Epidermal melanocyte (primary cell): ENCODE measurements around the gene POR.
"Not testable (repeated sequence)": the region's sequence is repeated elsewhere in the genome, so short reads cannot be mapped to it uniquely, and the experiment has no call there.

ENCODE experiments used
- DNase-seq: peaks from one replicate; pipeline ENCODE4 v3.0.0; 2011; ENCODE audit warnings: low spot score; ENCODE audit not compliant: insufficient read length

Gene POR

DNA sequence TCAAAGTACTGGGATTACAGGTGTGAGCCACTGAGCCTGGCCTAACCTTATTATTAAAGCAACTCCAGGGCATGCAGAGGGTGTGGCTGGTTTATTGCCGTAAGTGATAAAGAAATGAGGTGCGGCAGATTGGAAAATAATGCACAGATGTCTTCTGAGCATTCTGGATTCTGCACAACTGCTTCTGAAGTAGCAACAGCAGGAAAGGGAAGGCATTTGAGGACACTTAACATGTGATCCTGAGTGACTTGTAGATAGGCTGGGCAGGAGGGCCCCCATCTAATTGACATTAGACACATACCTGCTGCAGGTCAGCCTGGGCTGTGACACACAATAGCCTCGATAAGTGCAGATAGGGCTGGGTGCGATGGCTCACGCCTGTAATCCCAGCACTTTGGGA lies 30.5 kb upstream of the POR start:
- DNase-seq: no peak

DNA sequence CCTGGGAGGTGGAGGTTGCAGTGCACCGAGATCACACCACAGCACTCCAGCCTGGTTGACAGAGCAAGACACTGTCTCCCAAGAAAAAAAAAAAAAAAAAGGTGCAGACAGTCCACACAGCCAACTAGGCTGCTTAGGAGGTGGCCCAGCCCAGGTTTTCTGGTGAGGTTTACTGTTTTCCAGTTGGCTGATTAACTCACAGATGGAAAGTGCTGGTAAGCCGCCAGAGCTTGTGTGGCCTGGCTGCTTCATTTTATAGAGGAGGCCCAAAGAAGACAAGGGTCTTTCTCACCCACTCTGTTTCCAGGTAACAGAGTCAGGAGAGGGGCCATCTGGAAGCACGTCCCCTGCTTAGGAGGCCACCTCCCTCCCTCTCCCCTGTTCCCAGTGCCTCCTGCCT lies 29.9 kb upstream of the POR start:
- DNase-seq: no peak

DNA sequence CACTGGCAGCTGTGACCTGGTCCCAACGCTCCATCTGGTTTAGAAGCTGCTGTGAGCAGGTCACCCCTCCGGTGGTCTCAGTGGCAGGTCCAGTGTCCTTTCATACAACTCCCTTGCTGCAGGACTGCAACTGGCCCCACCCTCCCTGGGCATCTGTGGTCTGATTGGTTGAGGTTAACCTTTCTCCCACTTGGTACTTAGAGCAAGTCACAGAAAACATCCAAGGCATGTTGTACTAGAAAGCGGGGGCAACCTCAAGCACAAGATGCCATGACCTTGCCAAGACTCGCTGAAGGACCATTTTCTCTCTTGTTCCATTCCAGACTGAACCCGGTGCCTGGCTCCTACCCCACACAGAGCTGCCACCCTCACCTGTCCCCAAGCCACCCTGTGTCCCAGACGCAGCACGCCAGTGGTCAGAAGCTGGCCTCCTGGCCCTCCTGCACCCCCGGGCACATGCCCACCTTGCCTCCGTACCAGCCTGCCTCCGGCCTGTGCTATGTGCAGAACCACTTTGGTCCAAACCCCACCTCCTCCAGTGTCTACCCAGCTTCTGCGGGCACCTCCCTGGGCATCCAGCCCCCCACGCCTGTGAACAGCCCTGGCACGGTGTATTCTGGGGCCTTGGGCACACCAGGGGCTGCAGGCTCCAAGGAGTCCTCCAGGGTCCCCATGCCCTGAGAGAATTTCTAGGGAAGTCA lies 27.1 kb upstream of the POR start:
- DNase-seq: no peak

DNA sequence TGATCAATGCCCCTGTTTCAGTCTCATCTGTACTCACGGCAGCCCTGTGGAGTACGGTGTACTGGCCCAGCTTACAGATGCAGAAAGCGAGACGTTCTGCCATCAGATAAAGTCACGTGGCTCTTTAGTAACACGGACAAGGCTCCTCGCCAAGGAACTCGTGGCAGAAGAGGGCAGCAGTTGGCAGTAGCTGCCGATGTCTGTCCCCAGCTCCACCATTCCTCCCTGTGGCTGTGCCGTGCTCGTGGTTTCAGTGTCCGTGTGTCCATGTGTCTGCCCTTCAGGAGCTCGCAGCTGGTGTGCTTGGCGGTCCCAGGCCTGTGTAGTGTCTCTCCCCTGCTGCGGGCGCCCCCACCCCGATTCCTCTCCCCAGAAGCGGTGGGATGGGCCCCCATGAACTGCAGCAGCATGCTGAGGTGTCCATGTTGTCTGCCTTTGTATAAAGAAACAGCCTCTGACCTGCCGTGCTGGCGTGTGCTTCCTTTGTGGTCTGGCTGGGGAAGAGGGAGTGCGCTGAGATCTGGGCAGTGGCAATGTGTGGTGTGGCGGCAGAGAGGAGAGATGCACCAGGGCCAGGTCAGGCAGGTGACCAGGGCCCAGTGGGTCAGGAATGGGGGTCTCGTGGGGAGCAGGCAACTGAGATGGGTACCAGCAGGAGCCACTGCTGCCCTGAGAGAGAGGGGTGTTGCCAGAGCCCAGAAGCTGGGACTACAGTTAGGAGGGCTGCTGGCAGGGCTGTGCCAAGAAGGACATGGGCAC lies 26.3 kb upstream of the POR start:
- DNase-seq: no peak

GRCh38 chr7:75889223-75889825 lies 25.6 kb upstream of the POR start:
- no peak for DNase-seq

GRCh38 chr7:75889826-75890225 lies 25.1 kb upstream of the POR start:
- no peak for DNase-seq

DNA sequence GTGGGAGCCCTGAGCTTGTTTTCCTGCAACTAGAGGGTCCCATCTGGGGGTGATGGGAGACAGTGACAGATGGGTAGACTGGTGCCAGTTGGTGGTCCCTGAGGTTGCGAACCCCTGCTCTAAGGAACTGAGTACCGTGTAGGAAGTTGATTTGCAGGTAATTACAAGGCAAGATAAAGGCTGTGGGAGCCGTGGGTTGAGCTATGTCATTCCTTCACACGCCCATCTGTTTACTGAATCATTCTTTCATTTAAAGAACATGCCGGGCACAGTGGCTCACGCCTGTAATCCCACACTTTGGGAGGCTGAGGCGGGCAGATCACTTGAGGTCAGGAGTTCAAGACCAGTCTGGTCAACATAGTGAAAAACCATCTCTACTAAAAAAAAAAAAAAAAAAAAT lies 23.7 kb upstream of the POR start:
- not testable (repeated sequence) for DNase-seq

DNA sequence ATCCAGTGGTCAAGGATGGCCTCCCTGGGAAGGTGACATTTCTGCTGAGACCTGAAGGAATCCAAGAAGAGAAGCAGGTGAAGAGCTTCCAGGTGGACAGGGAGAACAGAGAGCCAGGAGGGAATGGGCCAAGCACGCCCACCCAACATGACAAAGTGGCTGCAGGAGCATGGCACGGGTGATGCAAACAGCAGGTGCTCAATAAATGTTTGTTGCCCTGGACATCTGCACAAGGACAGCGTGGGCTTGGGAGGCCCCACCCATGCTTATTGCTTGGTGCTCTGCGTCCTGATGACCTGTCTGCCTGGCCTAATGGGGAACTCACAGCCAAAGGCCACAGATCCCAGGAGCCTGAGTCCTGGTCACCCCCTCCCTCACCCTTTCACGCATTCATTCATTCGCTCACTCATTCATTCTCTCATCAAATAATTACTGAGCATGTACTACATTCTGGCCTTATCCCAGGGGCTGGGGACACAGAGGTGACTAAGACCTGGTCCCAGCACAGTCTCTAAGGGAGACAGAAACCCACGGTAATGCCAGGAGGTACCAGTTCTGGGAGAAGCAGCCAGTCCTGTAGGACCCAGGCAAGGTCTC lies 23.0 kb upstream of the POR start:
- DNase-seq: no peak

- DNase-seq: no peak
These were observed 22.2 kb upstream of the POR start for GRCh38 chr7:75892634-75893272.

DNA sequence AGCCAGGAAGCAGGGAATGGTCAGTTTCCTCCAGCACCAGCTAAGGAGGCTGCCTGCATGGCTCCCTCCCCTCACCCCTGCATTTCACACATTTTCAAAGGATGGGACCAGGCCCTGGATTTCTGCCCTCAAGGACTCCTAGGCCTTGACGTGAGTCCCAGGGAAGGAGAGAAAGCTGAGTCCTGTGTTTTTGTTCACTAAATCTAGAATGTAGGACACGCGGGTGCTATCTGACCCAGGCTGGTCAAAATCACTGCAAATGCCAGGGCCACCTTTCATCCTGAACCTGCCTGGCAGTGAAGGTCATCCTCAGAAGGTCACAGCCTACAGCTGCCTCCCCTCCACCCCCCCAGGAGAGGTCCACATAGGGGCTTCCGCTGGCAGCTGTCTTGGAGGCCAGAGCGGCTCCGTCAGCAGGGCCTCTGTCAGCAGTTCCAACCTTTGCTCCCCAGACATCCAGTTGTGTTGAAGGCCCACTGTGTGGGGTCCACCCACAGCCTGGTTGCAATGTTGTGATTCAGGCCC lies 18.1 kb upstream of the POR start:
- DNase-seq: no peak

- no peak for DNase-seq
These were observed 14.2 kb upstream of the POR start for GRCh38 chr7:75900617-75901315.

- no peak for DNase-seq
These were observed 9.0 kb upstream of the POR start for GRCh38 chr7:75905785-75906604.

GRCh38 chr7:75906991-75907667 lies 7.8 kb upstream of the POR start:
- DNase-seq: no peak

DNA sequence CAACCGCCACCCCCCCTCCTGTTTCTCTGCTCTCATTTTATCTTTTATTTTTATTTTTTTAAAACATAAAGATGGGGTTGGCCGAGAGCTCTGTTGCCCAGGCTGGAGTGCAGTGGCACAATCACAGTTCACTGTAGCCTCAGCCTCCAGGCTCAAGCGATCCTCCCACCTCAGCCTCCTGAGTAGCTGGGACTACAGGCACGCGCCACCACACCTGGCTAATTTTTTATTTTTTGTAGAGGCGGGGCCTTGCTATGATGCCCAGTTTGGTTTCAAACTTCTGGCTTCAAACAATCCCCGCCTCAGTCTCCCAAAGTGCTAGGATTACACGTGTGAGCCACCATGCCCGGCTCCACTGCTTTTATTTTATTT lies 7.3 kb upstream of the POR start:
- not testable (repeated sequence) for DNase-seq

DNA sequence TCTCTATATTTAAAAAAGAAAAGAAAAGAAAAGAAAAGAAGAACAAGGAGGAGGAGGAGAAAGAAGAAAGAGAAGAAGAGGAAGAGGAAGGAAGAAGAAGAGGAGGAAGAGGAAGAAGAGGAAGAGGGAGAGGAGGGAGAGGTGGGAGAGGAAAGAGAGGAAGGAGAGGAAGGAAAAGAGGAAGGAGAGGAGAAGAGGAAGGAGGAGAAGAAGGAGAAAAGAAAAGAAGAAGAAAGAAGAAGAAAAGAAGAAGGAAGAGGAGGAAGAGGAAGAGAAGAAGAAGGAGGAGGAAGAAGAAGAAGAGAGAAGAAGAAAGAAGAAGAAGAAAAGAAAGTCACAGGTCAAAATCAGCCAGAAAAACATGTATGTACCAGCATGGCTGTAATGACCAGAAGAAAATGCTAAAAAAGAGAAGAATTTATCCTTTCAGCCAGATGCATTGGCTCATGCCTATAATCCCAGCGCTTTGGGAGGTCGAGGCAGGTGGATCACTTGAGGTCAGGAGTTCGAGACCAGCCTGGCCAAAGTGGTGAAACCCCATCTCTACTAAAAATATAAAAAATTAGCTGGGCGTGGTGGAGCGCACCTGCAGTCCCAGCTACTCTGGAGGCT lies 5.3 kb upstream of the POR start:
- DNase-seq: no peak

- DNase-seq: not testable (repeated sequence)
These were observed 3.8 kb upstream of the POR start for GRCh38 chr7:75911186-75911585.

DNA sequence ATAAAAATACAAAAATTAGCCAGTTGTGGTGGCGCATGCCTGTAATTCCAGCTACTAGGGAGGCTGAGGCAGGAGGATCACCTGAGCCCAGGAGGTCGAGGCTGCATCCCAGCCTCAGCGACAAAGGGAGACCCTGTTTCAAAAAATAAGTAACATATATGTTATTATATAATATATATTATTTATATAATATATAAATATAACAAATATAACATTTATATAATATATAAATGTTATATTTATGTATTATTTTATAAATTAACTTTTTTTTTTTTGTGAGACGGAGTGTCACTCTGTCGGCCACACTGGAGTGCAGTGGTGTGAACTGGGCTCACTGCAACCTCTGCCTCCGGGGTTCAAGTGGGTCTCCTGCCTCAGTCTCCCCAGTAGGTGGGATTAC lies 1.5 kb upstream of the POR start:
- no peak for DNase-seq

DNA sequence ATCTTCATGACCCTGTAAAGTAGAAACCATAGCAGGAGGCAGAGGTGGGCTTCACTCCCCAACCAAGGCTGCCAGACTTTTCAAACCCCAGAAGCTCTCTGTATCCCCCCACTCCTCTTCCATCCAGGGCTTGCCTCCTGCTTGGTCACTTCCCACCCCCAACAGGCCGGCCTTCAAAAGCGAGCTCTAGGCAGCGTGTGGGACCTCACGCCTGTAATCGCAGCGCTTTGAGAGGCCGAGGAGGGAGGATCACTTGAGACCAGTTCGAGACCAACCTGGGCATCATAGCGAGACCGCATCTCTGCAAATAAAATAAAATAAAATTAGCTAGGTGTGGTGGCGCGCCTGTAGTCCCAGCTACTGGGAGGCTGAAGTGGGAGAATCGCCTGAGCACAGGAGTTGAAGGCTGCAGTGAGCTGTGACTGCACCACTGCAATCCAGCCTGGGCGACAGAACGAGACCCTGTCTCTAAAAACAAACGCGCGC lies 743 bp upstream of the POR start:
- no peak for DNase-seq
